LNCAP (cell line): ENCODE data around the gene ALDH1B1.

Experiments
- CTCF ChIP-seq: fragments of 450-650 bp; IDR thresholded peaks from 2 replicates; pipeline ENCODE4 v1.5.1; 2017; ENCODE audit warnings: mild to moderate bottlenecking

The ALDH1B1 gene

GRCh38 chr9:38435521-38435920 is 43.0 kb downstream of the ALDH1B1 start:
- TF ChIP-seq CTCF, result no peak

GRCh38 chr9:38436708-38437107 is 44.2 kb downstream of the ALDH1B1 start:
- no peak for TF ChIP-seq CTCF

DNA sequence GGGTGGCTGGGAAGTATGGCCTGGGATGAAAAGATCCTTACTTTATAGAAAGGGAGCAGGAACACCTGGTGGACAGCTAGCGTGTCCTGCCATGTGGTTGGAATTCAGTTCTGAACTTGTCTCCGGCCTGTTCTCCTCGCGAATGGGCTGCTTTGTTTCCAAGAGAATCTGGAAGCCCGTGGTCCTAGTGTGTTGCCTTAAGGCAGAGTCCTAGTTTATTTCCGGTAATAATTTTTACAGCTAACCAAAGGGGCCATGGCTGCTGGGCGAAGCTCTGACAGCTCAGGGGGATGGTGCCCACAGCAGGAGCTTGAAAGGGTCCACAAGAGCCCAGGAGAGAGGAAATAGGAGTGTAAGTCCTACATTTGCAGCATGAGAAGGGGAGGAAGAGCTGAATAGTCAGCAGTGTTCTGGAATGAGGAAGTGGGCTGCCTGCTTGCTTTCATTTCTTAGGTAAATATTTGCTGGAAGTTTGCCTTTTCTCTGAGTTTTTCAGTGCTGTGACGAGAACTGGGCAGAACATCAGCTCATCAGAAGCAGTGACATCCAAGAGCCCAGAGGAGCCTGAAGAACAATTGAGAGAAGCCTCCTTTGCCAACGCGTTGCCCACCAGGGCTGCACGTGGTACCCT is 44.8 kb downstream of the ALDH1B1 start:
- TF ChIP-seq CTCF, result no peak

DNA sequence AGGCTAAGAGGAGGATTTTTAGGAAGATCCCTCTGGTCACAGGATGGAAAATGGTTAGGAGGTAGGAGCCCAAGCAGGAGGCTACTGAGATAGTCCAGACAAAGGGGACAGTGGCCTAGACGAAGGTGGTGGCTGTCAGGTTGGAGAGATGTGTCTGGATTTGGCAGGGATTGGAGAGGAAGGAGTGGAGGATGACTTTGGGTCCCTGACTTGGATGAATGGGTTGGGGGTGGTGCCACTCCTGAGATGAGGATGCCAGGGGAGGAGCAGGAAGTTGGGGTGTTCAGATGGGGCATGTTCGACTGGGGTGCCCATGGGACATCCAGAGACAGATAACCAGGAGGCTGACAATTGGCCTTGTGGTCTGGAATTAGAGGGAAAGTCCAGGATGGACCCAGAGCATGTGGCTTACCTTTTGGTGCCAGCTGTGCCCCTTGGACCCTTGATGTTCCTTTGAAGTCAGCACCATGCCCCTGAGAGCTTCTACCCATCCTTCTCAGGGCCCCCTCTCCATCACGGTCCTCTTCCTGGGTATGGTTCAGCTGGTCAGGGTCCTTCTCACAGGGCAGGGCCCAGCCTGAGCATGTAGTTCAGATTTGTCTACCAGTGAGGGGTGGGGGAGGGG is 46.9 kb downstream of the ALDH1B1 start:
- no peak for TF ChIP-seq CTCF

DNA sequence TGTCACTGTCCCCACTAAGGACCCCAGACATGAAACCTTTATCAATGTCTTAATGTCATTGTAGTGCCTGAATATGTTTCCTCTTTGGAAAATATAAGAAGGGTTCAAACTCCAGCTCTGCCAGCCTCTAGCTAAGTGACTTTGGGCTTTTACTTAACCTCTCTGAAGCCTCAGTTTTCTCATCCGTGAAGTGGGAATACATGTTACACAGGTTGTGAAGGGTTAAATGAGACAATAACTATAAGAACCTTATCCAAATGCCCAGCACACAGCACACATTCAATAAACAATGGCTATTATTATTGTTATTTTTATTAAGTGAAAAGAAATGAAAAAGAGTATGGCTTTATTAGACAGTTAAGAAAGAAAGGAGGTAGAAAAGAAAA is 47.4 kb downstream of the ALDH1B1 start:
- no peak for TF ChIP-seq CTCF

GRCh38 chr9:38440516-38440915 is 48.0 kb downstream of the ALDH1B1 start:
- TF ChIP-seq CTCF, result no peak

- TF ChIP-seq CTCF, result no peak
Measured at GRCh38 chr9:38441347-38442085, 49.0 kb downstream of the ALDH1B1 start.
